Measurements from ENCODE around the gene GPC3. TPM values are rescaled to one million over a fixed set of nuclear protein-coding genes. Genes with fewer than 3 reads are reported as not detected.

The GPC3 gene
- total RNA-seq, 1 experiment from 2014 or later = not detected

DNA sequence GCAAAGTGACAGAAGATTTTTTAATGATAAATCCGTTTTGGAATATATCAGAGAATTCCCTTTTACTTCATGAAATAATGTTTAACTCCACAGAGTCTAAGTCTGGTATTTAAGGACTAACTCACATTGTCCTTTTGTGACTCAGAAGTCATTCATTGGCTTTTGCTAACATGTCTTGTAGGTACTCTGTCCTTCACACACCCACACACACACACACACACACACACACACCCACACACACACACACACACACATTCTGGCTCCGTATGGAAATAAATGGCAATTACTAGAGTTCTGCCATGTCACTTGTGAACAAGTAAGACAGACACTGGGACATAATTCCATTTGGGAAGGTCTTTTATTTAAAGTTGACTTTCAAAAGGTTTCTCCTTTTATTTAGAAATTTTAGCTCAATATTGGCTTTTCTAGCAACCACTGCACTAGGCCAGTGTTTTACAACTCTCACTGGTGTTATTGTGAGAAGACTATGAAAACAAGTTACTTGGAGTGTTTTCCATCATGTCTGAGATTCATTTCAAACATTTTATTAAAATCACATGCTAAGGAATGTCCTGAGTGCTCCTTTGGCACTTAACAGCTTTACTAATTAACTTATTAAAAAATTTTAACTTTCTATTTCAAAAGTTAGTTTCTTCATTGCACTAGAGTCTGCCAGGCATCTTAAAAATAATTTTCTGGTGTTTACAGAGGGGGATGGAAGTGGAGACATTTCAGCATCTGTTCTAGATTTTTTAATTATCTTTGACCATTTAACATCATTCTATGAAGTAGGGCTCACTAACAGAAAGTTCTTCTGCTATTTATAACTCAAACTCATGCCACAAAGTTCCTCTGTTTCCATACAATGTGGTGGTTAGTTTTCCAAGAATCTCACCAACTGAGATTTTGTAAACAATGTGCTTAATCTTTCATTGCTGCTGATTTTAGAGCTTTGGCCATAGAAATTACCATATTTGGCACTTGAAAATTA lies 329.8 kb downstream of the GPC3 start:
- Histone ChIP-seq H3K36me3 (no peaks in the 10 kb centered on the region), H3K4me3 (no peak overlapping the region), H3K27me3 (no peaks in the 10 kb centered on the region), H3K9me3 (no peaks in the 10 kb centered on the region)
- no peak for DNase-seq

DNA sequence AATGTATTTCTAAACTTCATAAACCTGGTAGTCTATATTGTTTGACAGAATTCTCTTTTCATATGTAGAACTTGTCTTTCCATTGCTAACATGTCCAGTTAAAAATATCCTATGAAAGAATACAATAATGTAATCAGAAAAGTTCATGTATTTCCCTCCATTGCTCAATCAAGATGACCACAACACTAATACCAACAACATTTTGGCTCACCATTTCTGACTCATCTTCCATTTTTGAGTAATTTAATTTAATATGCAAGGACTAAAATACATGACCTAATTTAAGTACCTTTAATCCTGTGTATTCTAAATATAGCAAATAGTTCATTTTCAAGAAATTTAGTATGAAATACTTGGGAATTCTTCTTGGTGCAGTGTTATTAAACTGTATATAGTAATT lies 330.6 kb downstream of the GPC3 start:
- no peak for DNase-seq
- H3K27me3 ChIP-seq = no peaks in the 10 kb centered on the region
- H3K9me3 ChIP-seq = no peaks in the 10 kb centered on the region
- H3K36me3 ChIP-seq = no peaks in the 10 kb centered on the region
- H3K4me3 ChIP-seq = no peak overlapping the region

DNA sequence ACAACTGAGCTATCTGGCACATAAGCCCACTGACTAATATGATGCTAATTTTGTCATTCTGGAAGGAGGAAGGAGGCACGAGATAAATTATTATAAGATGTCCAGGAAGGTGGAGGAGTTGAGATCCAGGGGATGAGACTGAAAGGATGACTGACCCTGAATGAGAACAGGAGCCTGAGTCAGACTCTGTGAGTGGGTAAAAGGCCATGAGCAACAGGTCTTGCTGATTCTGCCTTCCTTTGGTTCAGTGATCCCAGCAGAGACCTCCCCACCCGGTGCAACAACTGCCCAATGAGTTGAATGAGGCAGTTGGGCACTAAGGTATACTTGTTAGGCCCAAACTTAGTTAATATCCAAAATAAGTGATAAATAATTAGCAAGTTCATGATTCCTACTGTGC lies 332.0 kb downstream of the GPC3 start:
- no peaks in the 10 kb centered on the region for H3K27me3 ChIP-seq
- no peaks in the 10 kb centered on the region for H3K9me3 ChIP-seq
- H3K4me3 ChIP-seq = no peak overlapping the region
- no peak for DNase-seq
- no peaks in the 10 kb centered on the region for H3K36me3 ChIP-seq

- no peaks in the 10 kb centered on the region for H3K27me3 ChIP-seq
- no peak for DNase-seq
- H3K36me3 ChIP-seq = no peaks in the 10 kb centered on the region
- no peak overlapping the region for H3K4me3 ChIP-seq
- no peaks in the 10 kb centered on the region for H3K9me3 ChIP-seq
These were observed 333.2 kb downstream of the GPC3 start for GRCh38 chrX:133652185-133652584.

DNA sequence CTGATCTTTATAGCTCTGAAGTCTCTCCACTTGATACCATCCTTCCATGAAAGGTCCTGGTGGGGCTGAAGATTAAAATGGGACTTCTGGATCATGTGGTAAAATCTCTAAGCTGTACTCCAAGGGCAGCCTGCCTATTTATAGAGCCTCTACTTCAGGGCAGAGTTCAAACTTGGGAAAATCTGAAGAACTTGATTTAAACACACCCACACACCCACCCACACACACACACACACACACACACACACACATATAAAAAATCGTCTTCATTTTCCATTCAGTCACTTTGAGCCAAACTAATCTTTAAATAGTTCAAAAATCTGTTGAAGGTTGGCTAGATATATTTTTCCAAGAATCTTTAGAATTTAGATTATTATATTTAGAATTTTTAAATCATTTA lies 335.2 kb downstream of the GPC3 start:
- no peak for DNase-seq
- Histone ChIP-seq H3K4me3 (no peak overlapping the region), H3K36me3 (no peaks in the 10 kb centered on the region), H3K9me3 (no peaks in the 10 kb centered on the region), H3K27me3 (no peaks in the 10 kb centered on the region)

- no peak for DNase-seq
- Histone ChIP-seq H3K4me3 (no peak overlapping the region), H3K9me3 (no peaks in the 10 kb centered on the region), H3K36me3 (no peaks in the 10 kb centered on the region), H3K27me3 (no peaks in the 10 kb centered on the region)
These were observed 335.7 kb downstream of the GPC3 start for GRCh38 chrX:133649651-133650050.

- no peak for DNase-seq
- Histone ChIP-seq H3K36me3 (no peaks in the 10 kb centered on the region), H3K9me3 (no peaks in the 10 kb centered on the region), H3K4me3 (no peak overlapping the region), H3K27me3 (no peaks in the 10 kb centered on the region)
These were observed 336.8 kb downstream of the GPC3 start for GRCh38 chrX:133648594-133648993.

DNA sequence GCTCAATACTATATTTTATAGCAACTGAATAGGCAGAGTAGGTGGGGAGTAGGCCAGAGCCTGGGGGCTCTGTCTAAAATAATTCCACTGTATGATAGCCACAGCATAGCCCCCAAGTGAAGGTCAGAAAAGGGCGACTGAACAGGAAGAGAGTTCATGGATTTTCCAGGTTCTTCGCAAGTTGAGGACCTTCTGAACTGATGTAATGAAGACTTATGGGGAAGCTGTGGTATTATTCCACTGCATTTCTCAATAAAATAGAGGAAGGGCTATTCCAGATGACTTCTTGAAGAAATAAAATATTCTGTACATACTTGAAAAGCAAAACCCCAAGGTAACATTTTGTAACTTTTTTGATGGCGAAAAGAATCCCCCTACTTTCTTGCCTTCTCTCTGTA lies 338.7 kb downstream of the GPC3 start:
- H3K27me3 ChIP-seq = no peaks in the 10 kb centered on the region
- no peaks in the 10 kb centered on the region for H3K9me3 ChIP-seq
- no peak for DNase-seq
- H3K4me3 ChIP-seq = no peak overlapping the region
- no peaks in the 10 kb centered on the region for H3K36me3 ChIP-seq

DNA sequence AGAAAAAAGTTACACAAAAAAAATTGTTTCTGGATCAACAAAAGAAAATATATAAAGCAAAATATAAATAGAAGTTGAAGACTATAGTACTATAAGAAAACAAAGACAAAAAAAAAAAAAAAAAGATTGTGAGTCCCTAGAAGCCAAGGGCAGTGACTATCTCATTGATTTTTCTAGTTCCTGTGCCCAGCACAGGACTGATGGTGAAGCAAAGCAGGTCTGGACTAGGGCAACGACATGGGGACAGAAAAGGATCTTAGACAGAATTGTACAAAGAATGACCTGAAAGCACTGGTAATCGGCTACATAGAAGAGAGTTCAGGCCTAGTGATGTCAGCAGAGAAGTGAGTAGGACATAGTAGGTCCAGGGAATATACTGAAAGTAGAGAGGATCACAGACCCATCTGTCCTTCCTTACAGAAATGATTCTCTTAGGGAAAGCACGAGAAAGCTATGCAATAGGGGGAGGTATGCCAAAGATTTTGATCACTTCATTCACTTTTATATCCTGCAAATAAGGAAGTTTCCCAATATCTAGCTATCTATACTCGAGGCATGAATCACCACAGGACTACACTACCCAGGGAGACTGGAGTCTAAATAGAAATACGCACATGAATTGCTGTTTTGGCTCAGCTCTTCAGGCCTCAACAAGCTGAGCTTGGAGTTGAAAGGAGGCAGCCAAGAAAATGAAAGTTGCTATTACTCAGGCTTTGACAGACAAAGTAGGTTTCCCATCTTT lies 339.2 kb downstream of the GPC3 start:
- Histone ChIP-seq H3K27me3 (no peaks in the 10 kb centered on the region), H3K4me3 (no peak overlapping the region), H3K9me3 (no peaks in the 10 kb centered on the region), H3K36me3 (no peaks in the 10 kb centered on the region)
- DNase-seq = peak; percentile 57

- H3K9me3 ChIP-seq = no peaks in the 10 kb centered on the region
- no peaks in the 10 kb centered on the region for H3K27me3 ChIP-seq
- no peaks in the 10 kb centered on the region for H3K36me3 ChIP-seq
- peak; percentile 9 for DNase-seq
- no peak overlapping the region for H3K4me3 ChIP-seq
These were observed 340.1 kb downstream of the GPC3 start for GRCh38 chrX:133645256-133645655.

DNA sequence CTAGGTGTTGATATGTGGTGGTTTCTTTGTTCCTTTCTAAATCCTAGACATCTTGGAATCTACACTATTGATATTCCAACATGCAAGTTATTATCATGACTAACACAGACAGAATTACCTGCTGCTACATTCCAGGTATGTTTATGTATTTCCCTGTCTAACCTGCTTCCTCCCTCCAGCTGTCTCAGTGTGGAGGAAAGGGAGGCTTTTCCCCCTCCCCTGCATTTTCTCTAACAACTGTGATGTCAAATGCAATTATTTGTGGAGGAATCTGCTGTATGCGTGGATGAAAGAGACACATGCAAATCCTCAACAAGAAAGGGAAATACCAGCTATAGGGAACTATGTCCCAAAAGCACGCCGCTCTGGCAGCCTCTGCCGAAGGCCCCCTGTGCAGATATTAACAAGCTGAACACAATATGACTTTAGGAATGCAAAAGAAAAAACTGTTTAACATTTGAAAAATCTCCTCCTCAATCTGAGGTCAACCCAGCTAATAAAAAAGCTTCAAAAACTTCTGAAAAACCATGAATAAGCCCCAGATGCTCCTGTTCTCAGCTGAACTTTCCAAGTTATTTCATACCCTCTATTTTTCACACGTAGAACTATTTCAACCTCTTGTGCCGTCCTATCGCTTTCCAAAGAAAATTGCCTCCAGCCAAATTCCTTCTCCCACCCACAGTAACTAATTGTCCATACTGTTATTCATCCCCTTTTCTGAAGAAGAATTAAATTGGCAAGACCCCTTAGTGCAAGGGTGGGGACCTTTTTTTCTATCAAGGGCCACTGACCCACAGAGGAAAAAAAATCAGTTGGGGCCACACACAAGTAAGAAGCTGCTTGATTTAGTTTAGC lies 345.0 kb downstream of the GPC3 start:
- no peaks in the 10 kb centered on the region for H3K9me3 ChIP-seq
- DNase-seq = peak; percentile 28
- H3K27me3 ChIP-seq = no peaks in the 10 kb centered on the region
- H3K36me3 ChIP-seq = no peaks in the 10 kb centered on the region
- no peak overlapping the region for H3K4me3 ChIP-seq

DNA sequence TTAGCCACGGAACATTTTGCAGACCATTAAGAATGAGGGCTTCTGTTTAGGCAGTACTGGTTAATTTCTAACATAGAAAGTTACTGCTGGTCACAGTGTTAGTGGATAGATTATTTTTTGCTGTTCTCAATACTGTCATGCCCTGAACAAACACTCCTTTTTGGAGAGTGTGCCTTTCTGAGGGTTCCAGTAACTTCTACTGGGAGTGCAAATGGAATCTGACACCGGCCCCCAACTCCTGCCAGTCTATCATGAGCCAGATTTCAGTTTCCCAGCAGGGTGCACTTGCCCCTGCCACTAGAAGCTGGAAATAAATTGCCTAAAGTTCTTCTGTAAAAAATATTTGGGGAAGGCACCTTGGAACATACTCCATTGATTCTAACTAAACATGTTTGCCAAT lies 345.7 kb downstream of the GPC3 start:
- DNase-seq = no peak

DNA sequence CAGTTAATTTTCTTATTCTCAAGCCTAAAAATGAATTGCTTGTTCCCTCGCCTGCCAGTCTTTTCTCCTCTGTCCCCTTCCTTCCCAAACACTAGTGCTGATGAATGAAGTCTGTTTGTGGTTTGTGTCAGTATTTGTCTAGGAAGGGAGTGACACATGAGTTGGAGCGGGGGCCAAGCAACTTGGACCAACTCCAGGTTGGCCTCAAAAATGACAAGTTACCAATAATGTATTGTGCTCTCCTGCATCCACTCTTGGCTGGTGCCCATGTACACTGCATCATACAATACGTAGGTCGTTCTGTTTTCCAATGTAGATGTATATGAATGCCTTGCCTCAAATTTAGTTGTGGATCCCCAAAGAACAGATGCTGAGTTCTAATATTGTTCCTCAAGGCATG lies 347.1 kb downstream of the GPC3 start:
- Histone ChIP-seq H3K36me3 (no peaks in the 10 kb centered on the region), H3K4me3 (no peak overlapping the region), H3K27me3 (no peaks in the 10 kb centered on the region), H3K9me3 (no peaks in the 10 kb centered on the region)
- peak; percentile 28 for DNase-seq

More for the DNA sequence above, 345.7 kb downstream of the GPC3 start:
- no peak overlapping the region for H3K4me3 ChIP-seq
- no peaks in the 10 kb centered on the region for H3K27me3 ChIP-seq
- H3K9me3 ChIP-seq = no peaks in the 10 kb centered on the region
- H3K36me3 ChIP-seq = no peaks in the 10 kb centered on the region

GRCh38 chrX:133637765-133638164 lies 347.6 kb downstream of the GPC3 start:
- Histone ChIP-seq H3K36me3 (no peaks in the 10 kb centered on the region), H3K27me3 (no peaks in the 10 kb centered on the region), H3K9me3 (no peaks in the 10 kb centered on the region)

GRCh38 chrX:133636009-133636408 lies 349.4 kb downstream of the GPC3 start:
- H3K36me3 ChIP-seq = no peaks in the 10 kb centered on the region
- no peaks in the 10 kb centered on the region for H3K9me3 ChIP-seq
- no peak for DNase-seq
- H3K27me3 ChIP-seq = no peaks in the 10 kb centered on the region
- no peak overlapping the region for H3K4me3 ChIP-seq

More at GRCh38 chrX:133637765-133638164, 347.6 kb downstream of the GPC3 start:
- H3K4me3 ChIP-seq = no peak overlapping the region
- DNase-seq = no peak

DNA sequence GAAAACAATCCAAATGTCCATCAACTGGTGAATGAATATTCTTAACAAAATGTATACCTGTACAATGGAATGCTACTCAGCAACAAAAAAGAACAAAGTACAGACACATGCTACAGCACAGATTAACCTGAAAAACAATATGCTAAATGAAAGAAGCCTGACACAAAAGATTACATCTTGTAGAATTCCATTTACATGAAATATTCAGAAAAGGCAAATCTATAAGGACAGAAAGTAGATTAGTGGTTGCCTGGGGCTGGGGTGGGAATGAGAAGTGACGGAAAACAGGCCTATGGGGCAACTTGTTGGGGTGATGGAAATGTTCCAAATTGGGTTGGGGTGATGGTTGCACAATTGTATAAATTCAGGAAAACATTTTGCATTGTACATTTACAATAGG lies 351.0 kb downstream of the GPC3 start:
- DNase-seq = no peak
- H3K36me3 ChIP-seq = no peaks in the 10 kb centered on the region
- H3K9me3 ChIP-seq = no peaks in the 10 kb centered on the region
- no peaks in the 10 kb centered on the region for H3K27me3 ChIP-seq
- H3K4me3 ChIP-seq = no peak overlapping the region

DNA sequence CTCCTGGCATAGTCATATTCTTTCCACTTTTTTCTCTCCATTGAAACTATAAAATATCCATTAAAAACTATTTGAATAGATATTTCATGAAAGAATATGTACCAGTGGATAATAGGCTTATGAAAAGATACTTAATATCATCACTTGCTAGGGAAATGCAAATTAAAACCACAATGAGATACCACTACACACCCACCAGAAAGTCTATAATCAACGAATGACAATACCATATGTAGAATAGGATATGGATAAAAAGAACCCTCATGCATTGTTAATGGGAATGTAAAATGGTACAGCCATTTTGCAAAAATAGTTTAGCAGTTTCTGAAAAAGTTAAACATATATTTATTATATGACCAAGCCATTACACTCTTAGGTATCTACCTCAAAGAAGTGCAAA lies 351.4 kb downstream of the GPC3 start:
- Histone ChIP-seq H3K27me3 (no peaks in the 10 kb centered on the region), H3K36me3 (no peaks in the 10 kb centered on the region), H3K9me3 (no peaks in the 10 kb centered on the region), H3K4me3 (no peak overlapping the region)
- DNase-seq = no peak

All from MG63 (cell line).